NAMALWA (cell line): ENCODE data around the gene DCP2.

Experiments
- DNase-seq: peaks from one replicate; pipeline ENCODE4 v3.0.0-alpha.2; 2015; ENCODE audit warnings: low spot score

Gene DCP2

DNA sequence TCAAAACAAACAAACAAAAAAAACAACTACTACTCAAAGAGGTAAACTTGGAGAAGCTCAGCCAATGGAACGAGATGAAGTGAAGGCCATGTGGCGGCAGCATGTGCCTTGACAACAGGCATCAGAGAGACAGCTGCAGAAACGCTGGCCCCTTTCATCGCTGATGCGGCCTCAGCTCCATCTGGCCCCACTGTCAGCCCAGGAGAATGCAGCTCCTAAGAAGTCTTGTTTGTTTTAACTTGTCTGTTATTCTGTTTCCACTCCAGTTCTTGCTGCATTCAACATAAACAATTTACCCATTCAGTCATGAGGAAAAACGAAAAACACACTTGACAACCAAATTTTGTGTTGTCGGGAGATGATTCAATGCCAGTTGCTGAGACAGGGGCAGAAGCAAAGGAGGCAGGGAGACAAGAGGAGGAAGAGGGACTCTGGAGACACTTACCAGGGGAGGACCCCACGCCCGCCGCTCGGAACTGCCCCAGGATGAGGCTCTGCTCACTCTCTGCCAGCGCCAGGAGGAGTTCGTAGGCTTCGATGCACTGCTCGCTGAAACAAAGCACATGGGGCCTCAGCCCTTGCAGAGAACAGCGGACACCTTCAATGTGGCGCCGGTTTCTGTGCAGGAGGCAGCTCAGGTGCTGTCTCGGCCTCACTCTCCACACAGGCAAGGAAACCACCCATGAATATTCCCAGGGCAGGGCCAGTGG, 91.2 kb downstream of the DCP2 start:
- DNase-seq = no peak

GRCh38 chr5:113068559-113068958, 92.0 kb downstream of the DCP2 start:
- no peak for DNase-seq
